Skin of body (tissue), 2 donors: ENCODE data around the gene CDC7. TPM values are rescaled to one million over a fixed set of nuclear protein-coding genes. Genes with fewer than 3 reads are reported as not detected.
A peak's percentile ranks its signal among the peaks of the same experiment; 100 is the strongest.
"Not testable (repeated sequence)": the region's sequence is repeated elsewhere in the genome, so short reads cannot be mapped to it uniquely, and the experiment has no call there.

Experiments
- DNase-seq: peaks from one replicate; lab custom pipeline; 2025; lab: John Stamatoyannopoulos, UW
- total RNA-seq: library from RNA; depleted of rRNA; stranded (reverse); fragments of >200 nt; gene quantifications from one replicate; pipeline ENCODE4 v1.2.3, GENCODE V29; 2014

Gene CDC7
- total RNA-seq: 10.1 TPM

DNA sequence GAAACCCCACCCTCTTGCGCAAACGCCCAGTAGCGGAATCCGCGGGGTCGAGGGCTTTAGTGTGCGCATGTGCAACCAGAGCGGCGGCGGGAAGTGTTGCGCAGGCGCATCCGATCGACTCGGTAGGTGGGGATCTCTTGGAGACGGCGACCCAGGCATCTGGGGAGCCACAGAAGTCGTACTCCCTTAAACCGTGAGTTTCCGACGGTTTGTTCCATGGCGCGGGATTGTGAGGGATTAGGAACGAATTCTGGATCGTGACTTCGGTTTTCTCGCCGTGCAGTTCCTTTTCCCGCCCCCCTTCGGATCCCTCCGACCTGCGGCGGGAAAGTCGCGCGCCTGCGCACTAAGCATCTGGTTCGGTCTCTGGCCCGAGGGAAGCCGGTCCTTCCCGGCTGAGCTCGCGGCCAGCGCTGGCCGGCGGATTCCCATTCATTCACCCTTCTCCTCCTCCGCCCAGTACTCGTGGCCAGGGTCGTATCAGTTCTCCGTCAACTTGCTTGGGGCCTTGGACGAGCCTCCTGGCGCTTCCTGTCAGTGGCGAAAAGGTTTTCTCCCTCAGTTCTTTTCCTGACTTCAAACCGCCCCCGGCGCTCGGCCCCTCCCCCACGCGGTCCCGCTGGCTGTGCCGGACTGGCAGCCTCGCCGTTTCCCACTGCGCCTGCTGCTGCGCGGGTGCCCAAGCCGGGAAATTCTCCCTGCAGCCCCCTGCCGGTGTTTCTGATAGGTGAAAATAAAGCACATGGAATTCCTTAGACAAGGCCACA, at the start of gene CDC7:
Gene CDC7 (plus strand): TSS at position 96 of the 767 bp plus-strand sequence. CDS start 866 bp downstream, outside the sequence.
- peak; percentile 94 for DNase-seq

DNA sequence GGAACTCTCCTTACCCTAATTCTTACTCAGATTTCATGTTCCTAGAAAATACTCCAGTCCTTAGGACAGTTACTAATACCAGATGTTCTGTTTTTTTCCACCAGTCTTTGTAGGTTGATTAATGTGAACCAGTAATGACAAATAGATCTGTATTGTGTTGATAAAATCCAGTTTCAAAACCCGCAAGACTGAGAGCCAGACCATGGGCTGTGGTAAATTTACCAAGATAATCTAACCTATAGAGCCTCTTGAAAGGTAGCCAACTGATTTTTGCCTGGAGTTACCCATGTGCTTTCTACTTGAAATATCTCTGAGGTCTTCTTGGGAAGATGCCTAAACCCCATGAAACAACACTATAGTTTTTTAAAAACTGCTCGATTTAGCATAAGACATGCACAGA, 46.5 kb upstream of the CDC7 start:
- no peak for DNase-seq

DNA sequence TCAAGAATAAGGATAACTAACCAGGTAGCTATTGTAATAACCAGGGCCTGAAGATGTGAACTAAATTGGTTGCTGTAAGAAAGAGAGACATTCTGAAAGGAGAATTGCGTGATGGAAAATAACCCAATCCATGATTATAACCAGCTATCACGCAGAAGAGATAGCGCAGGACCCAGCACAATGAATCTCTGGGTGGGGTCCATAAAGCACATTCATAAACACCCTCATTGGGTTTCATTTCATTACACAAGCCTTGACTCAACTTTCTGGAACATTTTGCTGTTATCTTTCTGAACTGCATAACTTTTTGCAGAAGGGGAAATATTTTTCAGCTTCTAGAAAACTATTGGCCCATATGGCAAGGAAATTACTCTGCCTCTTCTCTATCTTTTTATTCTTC, 45.3 kb upstream of the CDC7 start:
- DNase-seq: no peak

DNA sequence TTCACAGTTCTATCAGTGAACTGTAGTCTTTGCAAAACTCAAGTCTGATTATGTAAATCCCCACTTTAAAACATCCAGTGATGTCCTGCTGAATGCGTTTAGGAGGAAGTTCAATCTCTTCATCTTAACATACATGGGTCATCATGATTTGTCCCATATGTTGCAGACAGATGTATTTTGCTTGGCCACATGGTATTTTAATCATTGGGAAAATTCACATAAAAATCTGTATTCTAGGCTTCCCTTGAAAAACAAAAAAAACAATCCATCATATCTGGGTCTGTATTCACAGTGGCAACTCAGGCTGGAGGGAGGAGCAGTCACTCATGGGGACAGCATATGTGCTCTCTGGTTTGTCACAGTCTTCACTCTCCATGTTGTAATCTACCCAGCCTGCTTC, 44.8 kb upstream of the CDC7 start:
- DNase-seq: no peak

DNA sequence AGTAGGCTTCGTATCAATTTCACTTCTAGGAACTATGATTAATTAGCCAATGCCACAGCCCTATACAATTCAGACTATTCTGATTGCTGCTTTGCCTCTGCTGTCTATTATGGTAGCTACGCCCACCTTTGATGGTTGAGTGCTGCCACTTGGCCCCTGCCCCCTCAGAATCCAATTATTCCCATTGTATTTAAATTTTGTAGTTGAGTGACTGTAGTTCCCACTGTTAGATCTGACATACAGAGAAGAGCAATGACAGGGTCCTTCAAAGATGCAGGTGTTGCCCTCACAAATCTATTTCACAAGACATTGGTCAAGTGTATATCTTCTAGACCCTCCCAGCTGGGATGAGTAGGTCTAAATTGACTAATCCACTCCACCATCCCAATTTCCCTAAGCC, 35.3 kb upstream of the CDC7 start:
- not testable (repeated sequence) for DNase-seq

DNA sequence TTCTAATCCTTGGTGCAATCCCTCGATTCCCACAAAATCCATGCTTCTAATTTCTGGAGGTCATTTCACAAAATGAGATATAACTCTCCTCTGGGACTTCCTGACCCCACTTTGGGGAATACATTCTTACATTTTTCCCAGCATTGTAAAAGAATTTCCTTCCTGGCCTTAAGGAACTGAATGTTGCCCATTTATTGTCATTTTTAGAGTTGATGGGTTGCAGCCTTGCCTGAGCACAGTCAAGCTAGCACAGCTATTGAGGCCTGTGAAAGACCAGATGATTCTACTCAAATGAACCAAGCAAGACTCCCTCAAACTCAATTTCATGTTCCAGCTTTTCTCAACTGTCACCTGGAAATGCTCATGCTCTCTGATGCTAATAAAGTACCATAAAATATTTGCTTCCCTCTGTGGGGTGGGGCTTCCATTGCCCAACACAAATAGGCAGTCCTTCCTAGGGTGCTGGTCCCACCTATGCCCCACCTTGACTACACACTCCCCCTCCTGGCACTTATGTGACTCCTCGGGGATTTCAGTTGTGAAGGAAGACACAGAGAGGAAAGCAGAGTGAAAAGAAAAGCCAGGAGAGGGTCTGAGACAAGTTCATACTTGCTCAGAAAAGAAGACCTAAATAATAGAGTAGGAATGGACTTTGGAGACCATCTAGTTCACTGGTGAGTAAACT, 24.0 kb upstream of the CDC7 start:
- DNase-seq: no peak

DNA sequence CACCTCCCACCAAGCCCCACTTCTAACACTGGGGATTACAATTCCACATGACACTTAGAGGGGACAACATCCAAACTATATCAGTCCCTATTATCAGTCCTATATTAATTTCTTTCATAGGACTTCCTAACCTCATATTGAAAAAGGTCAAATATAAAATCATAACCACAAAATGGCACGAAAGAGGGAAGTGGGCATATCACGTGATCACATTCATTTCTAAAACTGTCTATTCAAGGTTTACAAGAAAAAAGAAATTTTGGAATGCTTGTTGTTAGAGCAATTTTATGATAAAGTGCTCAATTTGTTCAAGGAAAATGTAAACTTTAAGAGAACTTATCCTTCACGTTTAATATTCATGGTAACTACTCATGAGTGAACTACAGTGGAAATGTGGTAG, 13.2 kb upstream of the CDC7 start:
- no peak for DNase-seq

DNA sequence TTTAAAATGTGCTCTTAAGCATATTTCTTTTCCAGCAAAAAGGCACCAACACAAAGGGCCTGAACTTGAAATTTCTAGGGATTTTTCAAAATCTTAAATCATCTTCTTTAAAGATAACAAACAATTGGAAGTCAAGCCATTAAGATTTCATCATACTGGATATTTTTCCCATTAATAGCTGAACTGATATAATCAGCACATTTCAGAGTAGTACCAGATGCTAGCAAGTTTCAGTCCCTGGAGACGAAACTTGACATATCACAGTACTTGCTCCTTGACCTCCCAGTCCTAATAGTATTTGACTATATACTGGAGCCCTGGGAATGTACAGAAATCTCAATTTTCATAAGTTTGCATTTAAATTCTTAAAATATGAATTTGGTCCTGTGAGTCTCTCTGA, 10.2 kb upstream of the CDC7 start:
- DNase-seq: peak; percentile 13

DNA sequence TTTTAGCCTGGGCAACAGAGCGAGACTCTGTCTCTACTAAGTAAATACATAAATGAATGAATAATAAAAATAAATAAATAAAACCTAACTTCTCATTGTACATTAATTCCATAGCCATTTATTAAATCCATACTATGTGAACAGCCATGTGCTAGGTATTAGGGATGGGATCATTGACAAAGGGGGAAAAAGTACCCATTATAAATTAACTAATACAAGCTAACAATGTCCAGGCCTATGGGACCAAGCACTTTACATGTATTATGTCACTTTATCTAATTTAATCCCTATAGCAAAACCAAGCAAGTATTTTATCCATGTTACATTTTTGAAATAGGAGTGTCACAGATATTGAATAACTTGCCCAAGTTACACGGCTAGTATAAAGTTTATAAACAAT, 2.6 kb upstream of the CDC7 start:
- DNase-seq: no peak

DNA sequence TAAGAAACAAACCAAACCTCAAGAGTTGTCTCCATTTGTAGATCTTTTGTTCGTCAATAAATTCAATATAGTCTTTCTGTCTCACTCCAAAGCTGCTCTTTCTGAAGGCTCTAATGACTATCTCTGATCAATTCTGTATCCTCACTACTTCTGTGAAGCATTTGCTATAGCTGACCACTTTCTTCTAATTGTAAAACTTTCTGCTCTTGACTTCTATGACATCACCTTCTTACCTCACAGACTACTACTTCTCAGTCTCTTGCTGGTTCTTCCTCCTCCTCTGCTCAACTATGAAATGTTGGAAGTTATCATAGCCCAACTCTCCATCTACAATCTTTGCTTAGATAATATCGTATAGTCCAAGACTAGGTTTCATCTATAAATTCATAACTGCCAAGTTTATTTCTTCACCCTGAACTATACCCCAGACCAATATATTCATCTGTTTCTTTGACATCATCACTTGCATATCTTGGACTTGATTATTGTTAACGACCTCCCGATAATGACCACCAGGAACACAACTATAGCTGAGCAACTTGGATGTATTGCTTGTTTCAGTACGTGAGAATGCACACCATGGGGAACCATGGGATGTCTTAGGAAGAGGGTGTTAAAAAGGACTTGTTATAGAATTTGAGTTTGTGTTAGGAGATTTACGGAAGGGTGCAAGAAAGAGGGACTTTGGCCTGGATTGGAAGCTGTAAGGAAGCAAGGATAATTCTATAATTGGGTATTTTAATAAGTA, 2.0 kb upstream of the CDC7 start:
- no peak for DNase-seq

DNA sequence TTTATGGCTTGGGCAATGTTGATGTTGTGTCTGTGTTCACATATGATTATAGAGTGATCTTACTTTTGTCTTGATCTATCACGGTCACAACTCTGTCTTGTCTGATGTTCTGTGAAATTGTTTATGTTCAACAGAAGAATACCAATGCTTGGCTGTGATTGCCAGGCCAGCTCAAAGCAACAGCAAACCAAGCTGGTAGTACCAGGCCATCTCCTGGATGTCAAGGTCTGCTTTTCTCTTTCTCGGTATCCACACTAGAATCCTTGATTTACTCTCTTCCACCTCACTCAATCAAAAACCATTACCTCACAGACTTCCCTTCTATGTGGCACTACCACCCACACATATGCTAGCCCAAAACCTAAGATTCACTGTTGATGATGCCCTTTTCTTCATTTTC, 1.3 kb upstream of the CDC7 start:
- DNase-seq: no peak

DNA sequence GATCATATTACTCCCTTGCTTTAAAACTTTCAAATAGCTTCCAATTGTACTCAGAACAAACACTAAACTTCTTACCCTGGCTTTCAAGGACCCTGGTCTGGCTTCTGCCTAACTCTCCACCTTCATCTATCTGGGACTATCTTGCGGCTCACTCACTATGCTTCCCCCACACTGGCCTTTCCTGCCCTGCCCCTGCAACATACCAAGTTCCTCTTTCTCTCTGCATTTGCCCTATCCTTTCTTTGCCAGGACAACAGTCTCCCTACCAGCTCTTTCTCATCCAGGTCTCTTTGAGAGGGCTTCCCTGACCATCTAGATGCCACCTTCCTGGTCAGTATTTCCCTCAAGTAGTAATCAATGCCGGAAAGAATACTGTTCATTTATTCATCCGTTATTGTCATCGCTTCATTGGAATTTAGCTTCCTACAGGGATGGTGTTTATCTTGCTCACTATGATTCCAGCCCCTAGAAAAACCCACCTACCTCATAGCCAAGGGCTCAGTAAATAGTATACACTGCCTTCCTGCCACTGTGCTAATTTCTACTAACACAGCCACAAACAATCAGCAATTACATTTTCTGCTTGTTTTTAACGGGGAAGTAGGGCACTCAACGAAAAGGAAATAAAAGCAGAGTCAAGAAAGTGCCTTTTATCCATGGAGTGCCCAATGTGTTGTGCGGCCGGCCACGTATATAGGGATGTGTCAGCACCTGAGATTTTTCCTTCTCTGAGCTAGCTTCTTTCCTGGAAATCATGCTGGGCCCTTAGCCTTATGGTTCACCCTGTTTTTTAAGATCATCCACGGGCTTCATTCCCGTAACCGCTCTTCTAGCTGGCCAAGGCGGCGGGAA, 521 bp upstream of the CDC7 start:
- DNase-seq: no peak

DNA sequence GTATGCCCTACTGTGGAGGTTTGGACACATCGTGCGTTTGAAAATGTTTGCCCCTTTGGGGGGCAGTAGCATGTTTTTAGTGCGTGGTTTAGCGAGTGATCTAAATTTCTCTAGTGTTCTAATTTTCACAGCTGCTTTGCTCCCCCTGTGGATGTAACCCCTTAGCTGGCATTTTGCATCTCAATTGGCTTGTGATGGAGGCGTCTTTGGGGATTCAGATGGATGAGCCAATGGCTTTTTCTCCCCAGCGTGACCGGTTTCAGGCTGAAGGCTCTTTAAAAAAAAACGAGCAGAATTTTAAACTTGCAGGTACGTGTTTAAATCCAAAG, 836 bp downstream of the CDC7 start:
- DNase-seq: peak; percentile 63

DNA sequence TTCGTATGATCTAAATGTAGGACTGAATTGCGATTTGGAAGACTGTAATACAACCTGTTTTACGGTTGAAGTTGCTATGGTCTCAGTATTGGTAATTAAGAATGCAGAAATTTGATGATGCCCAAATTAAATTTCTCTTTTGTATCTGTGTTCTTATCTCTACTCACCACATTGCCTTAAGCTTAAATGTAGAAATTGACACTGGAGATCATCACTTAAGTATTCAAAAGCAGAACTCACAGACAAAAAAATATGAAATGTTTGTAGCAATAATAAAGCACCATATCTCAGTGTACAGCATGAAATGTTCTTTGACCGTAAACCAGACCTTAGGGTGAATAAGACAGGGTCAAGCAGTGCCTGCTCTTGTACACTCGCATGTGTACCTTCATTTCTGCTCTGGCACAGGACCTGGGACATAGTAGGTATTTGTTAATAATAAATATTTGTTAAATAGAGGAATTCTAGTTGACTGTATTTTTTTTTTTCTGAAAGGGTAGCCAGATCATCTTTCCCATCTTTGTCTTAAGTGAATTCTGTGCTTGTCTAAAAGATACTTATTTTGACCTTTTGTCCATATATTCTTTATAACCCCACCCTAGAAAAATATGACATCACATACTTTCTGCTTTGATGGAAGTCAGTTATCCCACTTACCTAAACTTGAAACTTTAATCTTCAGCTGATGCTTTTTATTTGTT, 1.5 kb downstream of the CDC7 start:
- no peak for DNase-seq

DNA sequence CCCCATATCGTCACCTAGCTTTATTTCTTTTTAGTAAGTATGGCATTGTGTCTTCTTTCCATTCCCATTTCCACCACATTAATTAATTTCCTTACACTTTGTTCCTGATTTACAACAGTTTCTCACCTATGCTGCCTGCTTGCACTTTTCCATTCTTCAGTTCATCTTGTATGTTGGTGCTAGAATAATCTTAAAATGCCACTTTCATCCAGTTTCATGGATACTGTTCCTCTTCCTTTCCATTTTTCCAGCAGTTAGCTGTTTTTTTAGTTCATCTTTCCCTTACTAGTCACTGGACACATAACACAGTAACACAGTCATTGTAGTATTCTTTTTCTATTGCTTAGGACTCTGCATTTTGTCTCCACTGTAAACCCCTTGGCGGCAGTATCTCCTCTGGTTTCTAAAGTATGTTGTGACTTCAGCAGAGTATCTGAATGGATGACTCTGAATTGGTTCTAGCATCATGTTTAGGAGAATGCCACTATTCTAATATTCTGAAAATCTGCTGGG, 2.1 kb downstream of the CDC7 start:
- DNase-seq: no peak

DNA sequence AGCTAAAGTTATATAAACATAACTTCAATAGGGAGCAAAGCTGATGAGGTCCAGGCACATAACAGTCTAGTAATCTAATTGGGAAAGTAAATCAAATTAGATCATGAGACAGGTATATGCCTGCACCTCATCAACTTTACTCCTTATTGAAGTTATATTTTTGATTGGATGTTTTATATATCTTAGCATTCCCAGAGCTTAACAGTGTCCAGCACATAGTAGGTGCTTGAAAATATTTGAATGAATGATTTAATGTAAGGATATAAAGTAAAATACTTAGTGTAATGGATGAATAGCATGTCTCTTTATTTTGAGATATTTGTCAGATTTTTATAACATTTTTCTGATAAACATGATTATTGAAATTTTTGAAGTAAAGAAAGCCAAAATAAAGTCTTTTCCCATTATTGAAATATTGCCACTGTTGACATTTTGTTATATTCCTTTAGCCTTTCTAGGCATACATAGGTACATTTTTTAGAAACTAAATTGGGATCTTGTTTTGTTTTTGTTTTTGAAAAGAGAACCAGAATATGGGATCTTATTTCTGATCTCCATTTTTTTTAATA, 2.8 kb downstream of the CDC7 start:
- DNase-seq: no peak

DNA sequence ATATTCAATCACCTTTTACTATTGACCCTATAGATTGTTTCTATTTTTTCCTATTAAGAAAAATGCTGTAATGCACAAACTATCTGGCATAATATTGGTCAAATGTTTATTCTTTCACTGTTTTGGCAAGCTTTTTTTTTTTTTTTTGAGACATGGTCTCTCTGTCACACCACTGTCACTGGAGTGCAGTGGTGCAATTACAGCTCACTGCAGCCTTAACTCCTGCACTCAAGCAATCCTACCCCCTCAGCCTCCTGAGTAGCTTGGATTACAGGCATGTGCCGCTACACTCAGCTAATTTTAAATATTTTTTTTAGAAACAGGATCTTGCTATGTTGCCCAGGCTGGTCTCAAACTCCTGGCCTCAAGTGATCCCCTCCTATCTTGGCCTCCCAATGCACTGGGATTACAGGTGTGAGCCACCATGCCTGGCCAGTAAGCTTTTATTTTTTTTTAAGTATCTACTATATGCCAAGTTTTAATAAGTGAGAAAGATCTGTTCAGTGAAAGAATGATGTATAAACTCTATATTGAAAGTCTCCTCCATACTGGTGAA, 3.4 kb downstream of the CDC7 start:
- DNase-seq: no peak

DNA sequence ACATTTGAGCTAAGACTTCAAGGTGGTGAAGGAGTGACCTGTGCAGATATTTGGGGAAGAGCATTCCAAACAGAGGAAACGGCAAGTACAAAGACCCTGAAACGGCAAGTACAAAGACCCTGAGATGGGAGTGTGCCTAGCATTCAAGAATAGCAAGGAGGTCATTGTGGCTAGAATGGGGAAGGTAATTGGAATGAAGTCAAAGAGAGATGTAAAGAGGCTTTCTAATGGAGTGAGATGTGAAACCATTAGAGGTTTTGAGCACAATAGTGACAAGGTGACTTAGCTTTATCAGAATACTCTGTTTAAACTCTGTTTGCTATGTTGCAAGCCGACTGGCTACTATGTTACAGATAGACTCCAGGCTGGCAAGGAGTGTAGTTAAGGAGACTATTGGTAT, 4.4 kb downstream of the CDC7 start:
- no peak for DNase-seq

DNA sequence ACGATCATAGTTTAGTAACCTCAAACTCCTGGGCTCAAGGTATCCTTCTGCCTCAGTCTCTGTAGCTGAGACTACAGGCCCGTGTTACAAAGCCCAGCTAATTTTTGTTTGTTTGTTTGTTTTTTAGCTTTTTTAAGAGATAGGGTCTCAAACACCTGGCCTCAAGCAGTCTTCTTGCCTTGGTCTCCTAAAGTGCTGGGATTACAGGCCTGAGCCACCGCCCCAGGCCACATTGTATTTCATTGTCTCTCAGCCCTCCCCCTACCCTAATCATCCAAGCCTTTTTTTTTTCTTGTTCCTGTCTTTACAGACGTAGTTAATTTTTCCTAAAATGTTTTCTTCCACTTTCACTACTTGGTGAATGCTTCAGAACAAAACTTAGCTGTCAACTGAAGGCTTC, 5.4 kb downstream of the CDC7 start:
- no peak for DNase-seq

DNA sequence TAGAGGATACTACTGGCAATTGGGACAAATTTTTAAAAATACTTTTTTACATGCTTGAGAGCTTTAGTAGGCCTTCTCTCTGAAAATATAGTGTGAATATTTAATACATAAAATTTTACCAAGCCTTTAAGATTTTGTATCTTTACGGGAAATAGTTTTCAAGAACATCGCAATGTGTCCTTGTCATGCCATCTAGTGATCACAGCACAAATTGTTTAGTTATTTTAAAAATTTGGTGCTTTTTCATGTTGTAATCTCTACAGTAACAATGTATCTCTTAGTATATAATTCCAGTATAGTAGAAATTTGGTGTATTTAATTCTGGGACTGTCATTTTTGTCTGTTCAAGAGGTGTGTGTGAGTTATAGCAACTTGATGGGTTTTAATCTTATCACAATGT, 6.7 kb downstream of the CDC7 start:
- no peak for DNase-seq
